Activated naive CD4-positive, alpha-beta T cell (primary cell): ENCODE measurements around the gene PERCC1.
"Not testable (repeated sequence)": the region's sequence is repeated elsewhere in the genome, so short reads cannot be mapped to it uniquely, and the experiment has no call there.

Experiments
- DNase-seq, 4 experiments: peaks; one replicate each; lab custom pipeline; 2025; lab: John Stamatoyannopoulos, UW

The PERCC1 gene

DNA sequence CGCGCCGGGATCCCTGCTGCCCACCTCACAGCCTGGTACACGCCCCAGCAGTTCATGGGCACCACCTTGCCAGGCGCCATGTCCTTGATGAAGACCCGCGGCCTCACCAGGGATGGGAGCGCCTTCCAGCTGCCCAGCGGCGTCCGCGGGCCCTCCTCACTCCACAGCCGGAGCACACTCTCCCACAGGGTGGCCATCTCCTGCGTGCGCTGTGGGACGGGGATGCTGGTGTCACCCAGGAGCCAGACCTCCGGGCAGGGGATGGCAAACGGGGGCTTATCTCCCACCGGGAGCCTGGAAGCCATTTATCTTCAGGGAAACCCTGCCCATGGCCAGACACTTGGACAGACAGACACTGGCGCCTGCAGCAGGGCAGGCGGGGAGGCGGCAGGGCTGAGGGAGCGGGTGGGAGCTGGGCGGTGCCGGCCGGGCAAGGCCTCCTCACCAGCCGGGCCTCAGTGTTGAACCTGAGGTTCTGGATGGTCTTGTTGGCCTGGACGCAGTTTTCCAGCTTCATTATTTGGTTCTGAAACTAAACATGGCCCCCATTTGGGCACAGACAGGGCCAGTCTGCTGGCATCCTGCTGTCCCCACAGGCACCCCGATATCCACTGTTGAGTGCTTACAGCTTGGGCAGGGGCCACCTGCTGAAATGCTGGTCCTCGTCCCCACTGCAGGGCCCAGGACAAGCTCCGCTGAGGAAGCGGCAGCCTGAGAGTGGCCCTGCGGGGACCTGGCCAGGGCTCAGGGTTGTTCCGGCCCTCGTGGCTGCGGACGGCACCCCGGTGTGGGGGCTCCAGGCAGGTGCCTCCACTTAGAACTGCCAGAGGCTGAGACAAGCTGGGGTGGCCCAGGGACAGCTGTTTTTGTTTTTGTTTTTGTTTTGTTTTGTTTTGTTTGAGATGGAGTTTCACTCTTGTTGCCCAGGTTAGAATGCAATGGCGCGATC lies 4.0 kb downstream of the PERCC1 start:
- no peak for DNase-seq

DNA sequence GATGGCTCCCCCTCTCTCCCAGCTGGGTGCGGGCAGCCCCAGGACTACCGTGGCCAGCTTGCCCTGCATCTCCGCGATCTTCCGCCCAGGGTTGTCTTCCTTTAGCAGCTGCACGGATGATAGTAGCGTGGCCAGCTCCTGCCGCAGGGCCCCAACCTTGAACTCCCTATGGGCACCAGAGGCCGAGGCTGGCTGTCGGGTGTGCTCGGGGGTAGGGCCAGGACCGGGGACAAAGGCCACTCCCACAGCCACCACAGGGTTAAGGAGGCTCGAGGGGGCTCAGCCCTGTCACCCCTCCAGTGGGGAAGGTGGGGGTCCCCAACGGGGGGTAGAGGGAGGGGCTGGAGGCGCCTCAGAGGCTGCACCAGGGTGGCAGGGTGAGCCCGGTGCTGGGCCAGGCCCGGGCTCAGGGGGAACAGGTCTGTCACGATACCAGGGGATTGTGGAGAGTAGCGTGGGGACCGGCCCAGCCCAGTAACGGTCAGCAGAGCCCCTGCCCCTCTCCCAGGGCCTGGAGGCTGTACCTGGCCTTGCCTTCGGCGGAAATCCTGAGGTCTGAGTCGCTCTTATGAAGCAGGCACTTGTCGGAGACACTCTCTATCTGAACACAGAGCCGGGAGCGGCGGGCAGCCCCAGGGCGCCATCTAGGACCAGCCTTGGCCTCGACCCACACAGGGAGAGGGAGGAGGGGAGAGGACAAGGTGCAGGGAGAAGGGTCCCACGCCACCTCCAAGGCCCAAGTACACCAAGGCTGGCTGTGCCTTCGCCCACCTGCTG lies 5.2 kb downstream of the PERCC1 start:
- no peak for DNase-seq

DNA sequence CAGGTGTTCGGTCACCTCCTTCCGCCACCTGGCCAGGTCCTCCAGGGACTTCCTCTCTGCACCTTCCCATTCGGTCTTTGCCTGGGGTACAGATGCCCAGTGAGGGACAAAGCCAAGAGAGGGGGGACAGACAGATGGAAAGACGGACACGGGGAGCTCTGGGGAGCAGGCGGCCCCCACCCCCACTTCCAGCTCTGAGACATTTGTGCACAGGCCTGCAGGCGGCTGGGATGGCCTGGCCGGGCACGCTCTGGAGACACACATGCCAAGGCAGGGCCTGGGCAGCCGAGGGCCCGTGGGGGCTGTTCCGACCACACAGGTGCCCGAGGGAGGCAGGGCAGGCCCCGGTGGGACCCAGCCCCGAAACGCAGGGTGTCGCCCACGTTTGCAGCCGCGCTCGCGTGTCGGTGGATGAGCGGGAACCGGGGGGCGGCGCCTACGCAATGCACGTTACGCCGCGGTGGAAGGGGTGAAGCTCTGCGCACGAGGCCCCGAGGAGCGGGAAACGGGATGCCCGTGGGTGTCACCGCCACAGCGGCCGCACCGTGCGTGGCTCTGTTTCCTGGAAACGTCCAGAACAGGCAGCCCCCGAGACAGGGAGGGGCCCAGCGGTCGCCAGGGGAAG lies 6.0 kb downstream of the PERCC1 start:
- DNase-seq = no peak

DNA sequence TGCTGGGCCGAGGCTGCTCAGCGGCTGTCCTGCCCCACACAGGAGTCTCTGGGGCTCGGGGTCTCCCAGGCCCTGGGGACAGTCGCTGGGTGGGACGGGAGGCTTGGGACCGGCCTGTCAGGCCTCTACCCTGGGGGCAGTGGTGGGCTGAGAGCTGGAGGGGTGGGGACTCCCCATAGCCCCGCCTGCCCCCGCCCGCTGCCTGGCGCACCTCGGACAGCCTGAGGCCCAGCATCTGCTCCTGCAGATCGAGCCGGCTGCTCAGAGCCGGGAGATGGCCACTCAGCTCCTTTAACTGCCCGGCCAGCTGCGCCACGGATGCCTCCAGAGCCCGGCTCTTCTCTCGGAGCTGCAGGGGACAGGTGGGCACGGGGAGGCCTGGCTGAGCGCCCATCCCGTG lies 6.7 kb downstream of the PERCC1 start:
- no peak for DNase-seq

DNA sequence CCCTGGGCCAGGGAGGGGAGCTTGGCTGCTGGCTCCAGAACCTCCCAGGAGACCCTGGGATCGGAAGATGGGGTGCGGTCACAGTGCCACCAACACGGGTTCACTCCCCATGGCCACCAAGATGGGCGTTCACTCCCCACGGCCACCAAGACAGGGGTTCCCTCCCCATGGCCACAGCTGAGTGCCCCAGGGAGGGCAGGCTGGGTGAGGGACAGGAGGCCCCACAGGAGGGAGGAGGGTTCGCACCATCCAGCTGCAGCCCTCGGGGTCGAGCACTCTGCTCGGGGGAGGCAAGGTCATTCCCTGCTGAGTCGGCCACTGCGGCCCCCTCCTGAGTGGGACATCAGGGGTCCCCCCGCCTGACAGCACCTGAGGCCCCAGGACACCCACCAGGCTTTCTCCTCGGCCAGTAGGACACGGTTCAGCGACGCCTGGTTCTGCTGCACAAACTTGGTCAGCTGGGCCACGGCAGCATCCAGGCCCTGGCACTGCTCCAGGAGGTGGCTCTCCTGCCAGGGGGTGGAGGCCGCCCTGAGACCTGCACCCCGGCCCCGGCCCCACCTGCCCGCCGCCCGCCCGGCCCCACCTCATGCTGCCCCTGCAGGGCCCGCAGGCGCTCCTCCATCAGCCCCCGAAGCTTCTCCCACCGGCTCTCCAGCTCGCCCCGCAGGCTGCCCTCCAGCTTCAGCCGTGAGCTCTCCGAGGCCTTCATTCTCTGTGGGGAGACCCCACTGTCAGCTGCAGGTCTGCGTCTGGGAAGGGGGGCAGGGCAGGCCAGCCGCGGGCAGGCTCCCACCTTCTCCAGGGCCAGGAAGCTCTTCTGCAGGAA lies 7.6 kb downstream of the PERCC1 start:
- no peak for DNase-seq

DNA sequence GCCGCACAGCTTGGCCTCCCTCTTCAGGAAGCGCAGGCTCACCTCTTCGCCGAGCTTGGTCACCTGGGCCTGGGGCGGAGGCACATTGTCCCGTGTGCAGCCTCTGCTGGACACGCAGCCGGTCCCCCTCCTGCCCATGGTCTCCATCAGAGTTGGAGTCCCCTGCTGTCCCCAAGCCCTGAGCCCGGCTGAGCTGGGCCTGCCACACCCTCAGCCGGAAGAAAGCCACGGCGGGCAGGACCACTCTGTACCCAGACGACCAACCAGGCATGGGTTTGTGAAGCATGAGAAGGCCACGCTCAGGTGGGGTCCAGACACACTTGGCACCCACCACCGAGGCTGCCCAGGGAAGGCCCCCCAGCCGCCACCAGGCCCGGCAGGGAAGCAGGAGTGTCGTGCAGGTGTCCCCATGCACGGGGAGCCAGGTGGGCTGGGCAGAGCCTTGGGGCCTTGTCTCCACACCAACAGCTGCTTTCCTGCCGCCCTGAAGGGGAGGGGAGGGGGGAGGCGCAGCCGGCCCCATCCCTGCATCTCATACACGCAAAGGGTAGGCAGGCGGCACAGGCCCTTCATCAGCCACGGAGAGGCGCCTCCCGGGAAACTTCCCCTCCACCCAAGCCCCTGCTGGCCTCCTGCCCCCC lies 8.3 kb downstream of the PERCC1 start:
- DNase-seq = no peak

DNA sequence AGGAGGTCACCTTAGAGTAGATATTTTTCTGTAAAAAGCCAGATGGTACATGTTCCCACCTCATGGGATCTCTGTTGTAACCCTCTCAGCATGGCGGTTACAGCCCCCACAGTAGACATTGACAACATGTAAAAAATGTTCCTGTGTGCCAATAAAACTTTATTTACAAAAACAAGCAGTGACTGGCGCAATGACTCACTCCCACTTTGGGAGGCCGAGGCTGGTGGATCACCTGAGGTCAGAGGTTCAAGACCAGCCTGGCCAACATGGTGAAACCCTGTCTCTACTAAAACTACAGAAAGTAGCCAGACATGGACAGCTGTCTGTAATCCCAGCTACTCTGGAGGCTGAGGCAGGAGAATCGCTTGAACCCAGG lies 8.8 kb downstream of the PERCC1 start:
- DNase-seq = not testable (repeated sequence)

DNA sequence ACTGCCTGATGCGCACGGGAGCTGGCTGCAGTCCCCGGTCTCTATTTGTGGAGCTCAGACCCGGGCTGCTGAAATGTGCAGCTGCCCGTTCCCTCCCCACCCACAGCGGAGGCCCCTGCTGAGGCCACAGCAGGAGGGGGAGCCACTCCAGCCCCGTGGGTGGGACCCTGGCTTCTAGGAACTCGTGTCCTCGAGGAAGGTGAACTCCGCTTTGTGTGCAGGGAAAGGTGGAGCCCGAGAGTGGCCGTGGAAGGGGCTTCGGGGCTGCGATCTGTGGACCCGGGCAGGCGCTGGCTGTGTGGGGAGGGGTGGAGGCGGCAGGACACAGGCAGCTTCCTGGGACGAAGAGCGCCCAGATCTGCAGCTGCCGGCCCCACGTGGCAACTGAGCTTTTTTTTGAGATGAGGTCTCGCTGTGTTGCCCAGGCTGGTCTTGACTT lies 10.5 kb downstream of the PERCC1 start:
- DNase-seq = no peak

DNA sequence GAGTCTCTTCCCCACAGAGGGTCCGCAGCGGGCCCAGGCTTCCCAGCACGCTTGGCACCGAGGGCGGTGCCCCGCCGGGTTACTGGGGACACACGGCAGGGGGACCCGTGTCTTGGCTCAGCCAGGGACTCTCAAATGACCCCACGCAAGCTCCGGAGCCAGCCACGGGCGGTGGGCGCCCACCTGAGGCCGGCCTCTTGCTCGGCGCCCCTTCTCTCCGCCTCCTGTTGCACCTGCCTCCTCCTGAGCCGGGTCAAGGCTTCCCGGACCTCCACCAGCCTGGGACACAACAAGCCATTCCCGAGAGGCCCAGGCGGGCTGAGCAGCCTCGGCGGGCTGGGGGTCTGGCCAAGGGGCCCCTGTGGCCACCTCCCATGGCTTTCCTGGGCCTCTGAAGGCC lies 11.8 kb downstream of the PERCC1 start:
- no peak for DNase-seq

DNA sequence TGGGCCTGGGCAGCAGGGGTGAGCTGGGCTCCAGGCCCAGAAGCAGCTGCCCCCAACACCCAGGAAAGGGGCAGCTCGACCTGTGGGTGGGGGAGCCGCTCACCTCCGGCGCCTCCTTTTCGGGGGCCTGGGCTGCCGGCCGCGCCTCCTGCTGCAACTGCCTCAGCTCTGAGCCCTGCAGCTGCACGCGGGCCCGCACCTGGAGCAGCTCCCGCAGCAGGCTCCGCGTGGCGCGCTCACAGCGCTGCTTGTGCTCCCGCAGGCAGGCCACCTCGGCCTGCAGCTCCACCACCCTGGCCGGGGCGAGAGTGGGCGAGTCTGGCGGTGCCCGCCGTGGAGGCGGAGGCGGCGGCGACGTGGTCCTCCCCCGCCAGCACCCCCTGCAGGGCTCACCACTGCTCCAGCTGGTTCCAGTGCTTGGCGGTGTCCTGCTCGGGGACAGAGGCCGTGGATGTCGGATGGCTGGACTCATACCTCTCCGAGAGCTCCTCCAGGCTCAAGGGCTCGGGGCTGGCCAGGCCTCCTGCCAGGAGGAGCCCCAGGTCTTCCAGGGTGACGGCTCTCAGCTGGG lies 12.6 kb downstream of the PERCC1 start:
- DNase-seq = no peak

DNA sequence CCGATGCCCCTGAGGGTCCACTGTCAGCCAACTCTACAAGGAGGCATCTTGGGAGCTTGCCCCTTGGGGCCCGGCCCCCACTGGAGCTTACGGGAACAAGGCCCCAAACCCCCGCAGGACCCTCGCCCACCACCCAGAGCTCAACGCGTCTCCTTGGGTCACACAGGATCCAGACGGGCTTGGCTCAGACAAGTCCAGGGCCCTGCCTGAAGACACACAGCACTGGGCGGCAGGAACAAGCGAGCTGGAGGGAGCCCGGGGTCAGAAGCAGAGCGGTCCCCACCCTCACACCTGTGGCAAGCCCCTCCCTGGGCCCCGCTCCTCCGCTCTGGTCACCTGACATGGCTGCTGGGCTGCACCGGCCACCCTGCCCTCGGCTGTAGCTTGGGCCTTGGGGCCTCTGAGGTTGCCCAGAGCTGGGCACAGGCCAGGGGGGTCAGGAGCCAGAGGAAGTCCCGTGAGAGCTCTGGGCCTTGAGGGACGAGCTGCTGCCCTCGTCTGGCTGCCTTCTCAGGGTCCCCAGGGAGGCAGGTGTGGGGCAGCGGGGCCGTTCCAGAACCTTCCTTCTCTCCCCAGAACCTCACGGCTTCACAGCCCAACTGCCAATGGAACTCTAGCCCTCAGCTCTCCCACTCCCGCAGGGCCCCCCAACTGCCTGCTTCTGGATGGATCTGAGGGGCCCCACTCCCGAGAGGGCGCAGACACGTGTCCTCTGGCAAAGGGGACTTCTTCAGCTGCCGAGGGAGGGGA lies 13.3 kb downstream of the PERCC1 start, which contains the start of gene CCDC154:
TSS of gene CCDC154 (minus strand) at position 577 of the 750 bp plus-strand sequence. CDS start at position 343, 234 bp downstream.
- no peak for DNase-seq

DNA sequence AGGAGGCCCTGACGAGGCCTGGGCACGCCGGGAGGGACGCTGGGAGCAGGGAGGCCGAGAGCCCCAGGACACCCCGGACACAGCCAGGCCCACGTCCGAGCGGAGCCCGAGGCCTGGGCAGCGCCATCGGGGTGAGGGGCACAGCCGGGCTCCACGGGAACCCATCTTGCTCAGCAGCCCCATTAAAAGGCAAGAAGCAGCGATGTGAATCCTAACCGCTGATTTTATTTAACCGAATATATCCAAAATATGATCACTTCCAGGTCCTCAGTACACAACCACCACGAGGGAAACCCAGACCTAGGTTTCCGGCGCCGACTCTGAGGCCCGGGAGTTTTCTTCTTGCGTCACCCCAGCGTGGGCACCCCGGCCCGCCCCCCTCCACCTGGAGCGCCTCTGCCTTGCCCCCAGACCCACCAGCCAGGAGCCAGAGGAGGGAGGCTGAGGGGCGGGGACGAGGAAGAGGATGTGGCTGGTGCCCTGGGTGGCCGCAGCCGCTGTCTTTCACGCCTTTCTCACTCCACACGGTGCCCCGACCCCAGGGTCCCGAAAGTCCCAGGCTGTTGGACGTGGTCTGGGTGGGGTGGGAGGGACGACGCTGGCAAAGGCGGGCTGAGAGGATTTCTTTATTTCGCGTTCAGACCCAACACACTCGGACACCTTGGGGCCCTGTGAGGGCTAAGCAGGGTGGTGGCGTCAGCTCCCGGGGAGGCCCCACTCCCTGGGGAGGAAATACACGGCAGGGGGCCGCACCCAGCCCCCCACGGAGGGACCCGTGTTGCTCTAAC lies 14.0 kb downstream of the PERCC1 start:
- DNase-seq = no peak

DNA sequence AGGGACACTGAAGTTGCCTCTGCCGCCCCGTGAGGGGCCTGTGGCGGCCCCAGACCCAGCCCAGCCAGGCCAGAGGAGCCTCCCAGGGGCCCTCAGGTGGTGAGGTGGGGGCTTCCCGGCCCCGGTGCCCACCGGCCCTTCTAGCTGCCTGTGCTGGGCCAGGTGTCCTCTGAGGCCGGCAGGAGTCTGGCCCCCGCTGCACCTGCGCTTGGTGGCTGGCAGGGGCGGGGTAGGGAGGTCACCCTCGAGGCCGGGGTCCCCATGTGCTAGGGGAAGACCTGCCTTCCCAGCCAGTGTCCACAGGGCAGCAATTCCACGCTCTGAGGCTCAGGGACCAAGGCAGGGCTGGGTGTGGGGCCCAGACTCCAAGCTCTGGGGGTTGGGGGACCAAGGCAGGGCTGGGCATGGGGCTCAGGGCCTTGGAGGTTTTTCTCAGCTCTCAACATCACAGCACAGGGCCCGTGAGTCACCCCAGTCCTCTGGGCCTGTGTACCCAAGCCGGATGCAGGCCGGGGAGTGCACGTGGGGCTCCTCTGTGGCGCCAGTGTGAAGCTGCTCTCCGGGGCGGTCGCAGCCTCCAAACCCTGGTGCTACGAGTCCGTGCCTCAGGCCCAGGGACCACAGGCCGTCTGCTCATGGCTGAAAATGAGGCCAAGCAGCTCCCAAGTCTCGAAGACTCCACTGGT lies 14.8 kb downstream of the PERCC1 start:
- no peak for DNase-seq

DNA sequence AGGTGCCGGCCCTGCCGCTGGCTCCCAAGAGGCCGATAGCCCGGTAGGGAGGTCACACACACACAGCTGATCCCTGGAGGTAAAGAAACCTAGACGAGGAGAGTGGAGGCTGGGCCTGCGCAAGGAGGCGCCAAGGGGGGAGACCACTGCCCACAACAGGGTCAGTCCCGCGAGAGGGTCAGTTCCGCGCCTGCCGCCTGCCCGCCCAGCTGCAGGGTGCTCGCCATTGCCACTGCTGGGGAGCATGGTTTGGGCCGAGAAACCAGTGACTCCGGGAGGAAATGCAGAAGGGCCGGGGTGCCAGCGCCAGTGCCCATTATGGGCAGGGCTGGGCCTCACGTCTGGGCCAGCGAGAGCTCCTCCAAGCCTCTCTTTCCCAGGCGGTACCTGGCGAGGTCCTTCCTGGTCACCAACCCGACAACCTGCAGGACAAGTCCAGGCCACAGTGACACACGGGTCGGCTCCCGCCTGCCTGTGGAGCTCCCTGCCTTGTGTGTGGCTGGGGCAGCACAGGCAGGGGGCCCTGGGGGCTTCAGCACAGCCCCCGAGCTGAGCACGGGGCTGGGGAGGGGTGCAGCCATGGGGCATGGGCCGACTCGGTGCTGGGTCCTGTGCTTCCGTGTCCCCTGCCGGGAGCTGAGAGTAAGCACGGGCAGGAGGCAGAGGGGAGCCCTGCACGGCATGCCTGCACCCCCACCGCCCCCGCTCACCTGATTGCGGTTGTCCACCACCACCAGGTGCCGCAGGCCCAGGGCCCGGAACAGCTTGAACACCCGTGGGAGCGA lies 15.6 kb downstream of the PERCC1 start:
- no peak for DNase-seq

DNA sequence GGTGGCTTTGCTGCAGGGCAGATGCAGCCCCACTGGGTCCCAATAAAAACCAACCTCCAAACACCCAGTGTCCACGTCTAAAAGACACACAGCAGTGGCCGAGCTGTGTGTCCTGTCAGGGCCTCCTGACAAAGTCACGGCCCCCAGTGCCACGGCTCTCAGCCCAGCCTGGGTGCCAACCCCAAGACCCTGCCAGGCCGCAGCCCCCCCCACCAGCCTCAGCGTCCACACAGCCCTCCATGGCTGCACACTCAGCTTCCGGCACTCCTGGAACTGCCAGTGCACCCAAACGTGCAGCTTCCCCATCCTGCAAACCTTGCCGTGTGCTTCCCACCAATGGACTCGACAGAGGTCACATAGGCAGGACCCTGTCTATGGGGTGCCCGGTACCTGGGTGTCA lies 17.1 kb downstream of the PERCC1 start:
- no peak for DNase-seq

DNA sequence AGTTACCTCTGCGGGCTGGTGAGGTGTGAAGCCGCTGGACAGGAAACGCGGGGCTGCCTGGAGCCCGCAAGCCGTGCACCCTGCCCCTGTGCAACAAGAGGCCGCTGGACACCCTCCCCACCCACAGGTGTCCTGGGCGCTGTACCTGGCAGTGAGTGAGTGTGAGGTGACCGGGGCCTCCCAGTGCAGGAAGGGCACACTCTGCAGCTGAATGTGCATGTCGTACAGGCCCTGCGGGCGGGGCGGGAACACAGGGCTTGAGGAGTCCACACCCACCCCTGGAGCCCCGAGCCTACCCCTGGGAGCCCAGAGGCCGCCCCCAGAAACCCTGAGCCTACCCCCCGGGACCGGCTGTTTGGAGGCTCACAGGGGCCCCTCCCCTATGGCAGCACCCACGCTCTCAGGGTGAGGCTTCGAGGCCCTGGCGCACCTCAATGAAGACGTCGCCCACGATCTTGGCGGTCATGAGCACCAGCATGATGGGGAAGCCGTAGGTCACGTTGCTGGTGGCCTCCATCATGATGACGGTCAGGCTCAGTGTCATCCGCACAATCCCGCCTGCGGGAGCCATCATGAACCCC lies 17.7 kb downstream of the PERCC1 start:
- DNase-seq = no peak

DNA sequence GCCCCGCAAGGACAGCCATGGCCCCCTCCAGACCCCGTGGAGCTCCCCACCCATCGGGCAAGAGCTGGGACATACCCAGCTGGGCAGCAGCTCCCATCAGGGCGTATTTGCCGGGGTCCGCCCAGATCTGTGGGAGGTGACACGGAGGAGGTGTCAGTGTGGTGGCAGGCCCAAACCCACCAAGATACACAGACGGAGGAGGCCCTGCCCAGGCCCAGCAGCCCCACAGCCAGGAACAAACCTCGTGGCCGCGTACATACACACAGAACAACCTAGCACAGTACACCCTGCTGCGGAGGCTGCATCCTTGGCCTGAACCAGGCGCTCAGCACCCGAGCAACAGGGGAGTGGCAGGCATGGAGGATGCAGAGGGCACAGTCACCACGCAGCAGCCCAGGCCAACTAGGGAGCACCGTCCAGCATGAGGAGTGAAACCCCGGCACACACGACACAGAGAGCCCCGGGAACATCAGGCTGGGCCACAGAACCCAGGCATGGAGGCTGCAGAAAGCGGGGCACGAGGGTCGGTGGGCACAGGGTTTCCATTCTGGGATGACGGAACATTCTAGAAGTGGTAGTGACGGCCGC lies 18.4 kb downstream of the PERCC1 start:
- no peak for DNase-seq
